RWPE2 (cell line): ENCODE data around the gene CRTC3.
"Not testable (repeated sequence)": the region's sequence is repeated elsewhere in the genome, so short reads cannot be mapped to it uniquely, and the experiment has no call there.

Experiments
- ATAC-seq: fragments of 200-7000 bp; cut with Tn5 transposase; 3 replicates; pipeline ENCODE4 v1.9.1; 2021; ENCODE audit warnings: low read depth
- DNase-seq: peaks from one replicate; pipeline ENCODE4 v3.0.0-alpha.2; 2020; ENCODE audit warnings: low spot score
- H3K27ac ChIP-seq: fragments of 450-650 bp; 2 replicates; pipeline ENCODE4 v1.5.1; 2017; ENCODE audit warnings: mild to moderate bottlenecking; ENCODE audit not compliant: poor library complexity, severe bottlenecking
- H3K27me3 ChIP-seq: fragments of 250-450 bp; sonication (Bioruptor Pico); 2 replicates; pipeline ENCODE4 v1.5.1; 2021; ENCODE audit warnings: mild to moderate bottlenecking, moderate library complexity; ENCODE audit not compliant: insufficient read depth, poor library complexity, severe bottlenecking
- H3K36me3 ChIP-seq: fragments of 250-450 bp; sonication (Bioruptor Pico); 2 replicates; pipeline ENCODE4 v1.5.1; 2020; ENCODE audit warnings: low read depth, mild to moderate bottlenecking, moderate library complexity
- H3K4me1 ChIP-seq: fragments of 250-450 bp; sonication (Bioruptor Pico); 2 replicates; pipeline ENCODE4 v1.5.1; 2021; ENCODE audit warnings: mild to moderate bottlenecking, moderate library complexity; ENCODE audit not compliant: insufficient read depth, poor library complexity, severe bottlenecking
- H3K4me3 ChIP-seq: fragments of 250-450 bp; sonication (Bioruptor Pico); 2 replicates; pipeline ENCODE4 v1.5.1; 2021; ENCODE audit warnings: mild to moderate bottlenecking, moderate library complexity; ENCODE audit not compliant: severe bottlenecking
- H3K9me3 ChIP-seq: fragments of 250-450 bp; sonication (Bioruptor Pico); 2 replicates; pipeline ENCODE4 v1.5.1; 2021; ENCODE audit warnings: mild to moderate bottlenecking, moderate library complexity; ENCODE audit not compliant: severe bottlenecking
- TF ChIP-seq, protein P1 (sequence below): fragments of 450-650 bp; IDR thresholded peaks from one replicate; pipeline ENCODE4 v1.5.1; 2017; ENCODE audit warnings: mild to moderate bottlenecking, moderate library complexity; ENCODE audit not compliant: poor library complexity, severe bottlenecking

Gene CRTC3

DNA sequence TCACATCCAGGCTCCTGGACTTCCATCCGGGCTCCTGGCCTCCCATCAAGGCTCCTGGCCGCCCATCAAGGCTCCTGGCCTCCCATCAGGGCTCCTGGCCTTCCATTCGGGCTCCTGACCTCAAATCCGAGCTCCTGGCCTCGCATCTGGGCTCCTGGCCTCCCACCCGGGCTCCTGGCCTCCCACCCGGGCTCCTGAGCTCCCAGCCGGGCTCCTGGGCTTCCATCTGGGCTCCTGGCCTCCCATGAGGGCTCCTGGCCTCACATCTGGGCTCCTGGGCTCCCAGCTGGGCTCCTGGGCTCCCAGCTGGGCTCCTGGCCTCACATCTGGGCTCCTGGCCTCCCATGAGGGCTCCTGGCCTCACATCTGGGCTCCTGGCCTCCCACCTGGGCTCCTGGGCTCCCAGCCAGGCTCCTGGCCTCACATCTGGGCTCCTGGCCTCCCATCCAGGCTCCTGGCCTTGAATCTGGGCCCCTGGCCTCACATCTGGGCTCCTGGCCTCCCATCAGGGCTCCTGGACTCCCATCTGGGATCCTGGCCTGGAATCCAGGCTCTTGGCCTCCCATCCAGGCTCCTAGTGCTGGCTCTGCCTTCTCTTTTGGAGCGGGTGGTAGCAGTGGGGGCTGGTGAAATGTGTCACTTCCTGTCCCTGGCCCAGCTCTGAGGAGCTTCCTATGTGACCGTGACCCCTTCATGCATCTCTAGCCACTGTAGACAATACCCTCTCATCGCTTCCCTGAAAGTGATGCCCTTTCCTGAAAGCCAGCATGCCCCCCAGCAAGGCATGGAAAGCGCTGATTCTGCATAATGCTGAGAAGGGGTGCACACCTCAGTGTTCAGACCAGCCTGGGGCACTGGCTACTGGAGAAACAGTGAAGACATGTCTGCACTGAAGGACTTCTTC, 124.8 kb downstream of the CRTC3 start:
- no peak overlapping the region for H3K27ac ChIP-seq
- H3K4me1 ChIP-seq: no peaks in the 10 kb centered on the region
- no peaks in the 10 kb centered on the region for H3K9me3 ChIP-seq
- TF ChIP-seq, protein P1, sequence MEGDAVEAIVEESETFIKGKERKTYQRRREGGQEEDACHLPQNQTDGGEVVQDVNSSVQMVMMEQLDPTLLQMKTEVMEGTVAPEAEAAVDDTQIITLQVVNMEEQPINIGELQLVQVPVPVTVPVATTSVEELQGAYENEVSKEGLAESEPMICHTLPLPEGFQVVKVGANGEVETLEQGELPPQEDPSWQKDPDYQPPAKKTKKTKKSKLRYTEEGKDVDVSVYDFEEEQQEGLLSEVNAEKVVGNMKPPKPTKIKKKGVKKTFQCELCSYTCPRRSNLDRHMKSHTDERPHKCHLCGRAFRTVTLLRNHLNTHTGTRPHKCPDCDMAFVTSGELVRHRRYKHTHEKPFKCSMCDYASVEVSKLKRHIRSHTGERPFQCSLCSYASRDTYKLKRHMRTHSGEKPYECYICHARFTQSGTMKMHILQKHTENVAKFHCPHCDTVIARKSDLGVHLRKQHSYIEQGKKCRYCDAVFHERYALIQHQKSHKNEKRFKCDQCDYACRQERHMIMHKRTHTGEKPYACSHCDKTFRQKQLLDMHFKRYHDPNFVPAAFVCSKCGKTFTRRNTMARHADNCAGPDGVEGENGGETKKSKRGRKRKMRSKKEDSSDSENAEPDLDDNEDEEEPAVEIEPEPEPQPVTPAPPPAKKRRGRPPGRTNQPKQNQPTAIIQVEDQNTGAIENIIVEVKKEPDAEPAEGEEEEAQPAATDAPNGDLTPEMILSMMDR: no peak
- DNase-seq (peak; percentile 34), ATAC-seq (no peak)
- H3K27me3 ChIP-seq: no peaks in the 10 kb centered on the region
- no peaks in the 10 kb centered on the region for H3K36me3 ChIP-seq
- H3K4me3 ChIP-seq: no peak overlapping the region

DNA sequence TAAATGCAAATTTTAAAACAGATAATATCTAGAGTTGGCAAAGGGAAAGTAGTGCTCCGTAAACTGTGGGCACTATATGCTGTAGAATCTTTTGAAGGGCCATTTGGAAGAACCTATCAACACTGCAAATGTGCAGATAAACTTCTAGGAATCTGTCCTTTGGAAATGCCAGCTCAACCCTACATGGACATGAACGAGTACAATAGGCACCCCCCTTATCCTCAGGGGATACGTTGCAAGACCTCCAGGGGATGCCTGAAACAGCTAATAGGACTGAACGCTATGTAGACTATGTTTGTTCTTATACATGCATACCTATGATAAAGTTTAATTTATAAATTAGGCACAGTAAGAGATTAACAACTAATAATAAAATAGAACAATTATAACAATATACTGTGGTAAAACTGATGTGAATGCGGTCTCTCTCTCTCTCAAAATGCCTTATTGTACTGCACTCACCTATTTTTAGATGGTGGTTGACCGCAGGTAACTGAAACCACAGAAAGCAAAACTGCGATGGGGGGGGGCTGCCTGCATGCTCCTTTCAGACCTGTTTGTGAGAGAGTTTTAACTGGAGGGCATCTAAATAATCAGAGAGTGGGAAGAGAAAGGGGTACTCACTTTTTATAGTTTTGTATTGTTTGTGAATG, 127.9 kb downstream of the CRTC3 start:
- not testable (repeated sequence) for H3K27ac ChIP-seq, H3K27me3 ChIP-seq, H3K36me3 ChIP-seq, H3K4me1 ChIP-seq, ATAC-seq, H3K9me3 ChIP-seq, H3K4me3 ChIP-seq
- peak; percentile 14 for DNase-seq

DNA sequence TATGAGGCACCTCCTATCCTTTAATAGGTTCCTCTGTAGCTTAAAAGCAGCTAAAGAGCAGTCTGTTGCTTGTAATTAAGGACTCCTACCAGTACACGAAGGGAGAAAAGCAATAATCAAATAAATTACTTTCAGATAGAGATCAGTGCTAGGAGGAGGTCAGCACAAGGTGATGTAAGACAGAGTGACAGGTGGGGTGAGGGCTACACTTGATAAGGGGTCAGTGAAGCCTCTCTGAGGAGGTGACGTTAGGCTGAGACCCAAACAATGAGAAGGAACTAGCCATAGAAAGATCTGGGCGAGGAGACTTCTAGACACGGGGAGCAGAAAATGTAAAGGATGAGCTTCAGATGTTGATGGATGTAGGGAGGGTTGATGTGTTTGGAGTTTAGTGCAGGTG, 129.8 kb downstream of the CRTC3 start:
- TF ChIP-seq, protein P1: no peak
- H3K27ac ChIP-seq: no peak overlapping the region
- no peak overlapping the region for H3K4me3 ChIP-seq
- H3K9me3 ChIP-seq: no peaks in the 10 kb centered on the region
- H3K27me3 ChIP-seq: no peaks in the 10 kb centered on the region
- peaks cover 4% of the 10 kb centered on the region for H3K4me1 ChIP-seq
- ATAC-seq: no peak
- no peak for DNase-seq
- no peaks in the 10 kb centered on the region for H3K36me3 ChIP-seq

DNA sequence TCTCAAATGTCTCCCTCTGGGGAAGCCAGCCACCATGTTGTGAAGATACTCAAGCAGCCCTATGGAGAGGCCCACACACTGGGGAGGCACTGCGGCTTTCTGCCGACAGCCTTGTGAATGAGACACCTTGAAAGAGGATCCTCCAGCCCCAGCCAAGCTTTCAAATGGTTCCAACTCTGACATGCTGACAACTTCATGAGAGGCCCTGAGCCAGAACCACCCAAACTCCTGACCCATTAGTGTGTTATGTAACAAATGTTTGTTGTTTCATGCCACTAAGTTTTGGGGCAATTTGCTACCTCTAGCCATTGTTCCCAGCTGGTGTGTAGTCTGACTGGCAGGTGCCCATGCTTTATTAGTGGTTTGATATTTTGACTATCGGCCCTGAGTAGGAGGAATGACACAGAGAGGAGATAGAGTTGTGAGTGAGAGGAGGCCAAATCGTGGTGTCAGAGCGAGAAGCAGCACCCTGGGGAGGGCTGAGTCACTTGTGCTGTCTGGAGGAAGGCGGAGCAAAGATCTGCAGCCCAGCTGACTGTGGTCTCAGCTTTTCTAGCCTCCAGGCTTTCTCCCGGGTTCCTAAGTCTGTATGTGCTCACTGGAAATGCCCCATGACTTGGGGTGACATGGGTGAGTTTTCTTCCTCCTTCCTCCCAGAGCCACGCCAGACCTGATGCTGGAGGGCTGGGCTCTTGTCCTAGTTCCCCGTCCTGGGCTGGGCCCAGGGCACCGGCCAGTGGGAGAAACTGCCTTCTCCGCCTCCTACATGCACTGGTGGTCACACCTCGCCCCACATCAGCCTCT, 130.7 kb downstream of the CRTC3 start:
- Histone ChIP-seq H3K27me3 (no peaks in the 10 kb centered on the region), H3K36me3 (no peaks in the 10 kb centered on the region), H3K4me1 (peaks cover 4% of the 10 kb centered on the region), H3K9me3 (no peaks in the 10 kb centered on the region), H3K27ac (no peak overlapping the region), H3K4me3 (no peak overlapping the region)
- DNase-seq (peak; percentile 79), ATAC-seq (peak; percentile 90)
- TF ChIP-seq, protein P1: no peak

DNA sequence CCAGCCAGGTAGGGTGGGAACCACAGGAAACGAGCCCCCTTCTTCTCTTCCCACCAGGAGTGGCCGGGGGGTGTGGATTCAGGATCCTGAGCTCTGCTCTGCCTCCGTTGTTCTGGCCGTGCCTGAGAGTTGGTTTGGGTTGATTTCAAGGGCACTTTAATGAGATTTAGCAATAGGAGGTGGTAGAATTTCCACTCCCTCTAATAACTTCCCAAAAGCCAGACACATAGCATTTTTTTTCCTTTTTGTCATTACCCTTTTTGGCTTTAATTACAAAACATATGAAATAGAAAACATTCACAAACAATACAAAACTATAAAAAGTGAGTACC, 131.2 kb downstream of the CRTC3 start:
- H3K9me3 ChIP-seq, DNase-seq, H3K36me3 ChIP-seq, H3K27me3 ChIP-seq, H3K4me3 ChIP-seq, ATAC-seq, H3K4me1 ChIP-seq, H3K27ac ChIP-seq: not testable (repeated sequence)

DNA sequence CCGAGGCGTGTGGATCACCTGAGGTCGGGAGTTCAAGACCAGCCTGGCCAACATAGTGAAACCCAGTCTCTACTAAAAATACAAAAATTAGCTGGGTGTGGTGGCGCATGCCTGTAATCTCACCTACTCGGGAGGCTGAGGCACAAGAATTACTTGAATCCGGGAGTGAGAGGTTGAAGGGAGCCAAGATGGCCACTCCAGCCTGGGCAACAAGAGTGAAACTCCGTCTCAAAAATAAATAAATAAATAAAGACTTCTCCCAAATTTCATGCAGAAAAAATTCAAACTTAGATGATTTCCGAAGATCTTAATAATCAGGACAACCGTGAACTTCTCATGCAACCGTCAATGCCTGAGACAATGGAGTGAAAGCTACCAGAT, 134.3 kb downstream of the CRTC3 start:
- peaks cover 18% of the 10 kb centered on the region for H3K4me1 ChIP-seq
- peak; percentile 18 for DNase-seq
- not testable (repeated sequence) for H3K27me3 ChIP-seq, H3K27ac ChIP-seq, H3K36me3 ChIP-seq, ATAC-seq, H3K4me3 ChIP-seq, H3K9me3 ChIP-seq
